Naive thymus-derived CD4-positive, alpha-beta T cell (primary cell): ENCODE data around the gene STRA6. TPM values are rescaled to one million over a fixed set of nuclear protein-coding genes. Genes with fewer than 3 reads are reported as not detected.

Experiments
- ATAC-seq: fragments of 150-1000 bp; cut with Tn5 transposase; 2 replicates; pipeline ENCODE4 v1.10.0; 2021; ENCODE audit warnings: mild to moderate bottlenecking, moderate library complexity
- CTCF ChIA-PET: fragments of 350-600 bp; sonication (Branson Sonifier 250); formaldehyde crosslinking; loops from one replicate; lab custom pipeline; 2021; ENCODE audit warnings: antibody characterized with exemption; lab: Charles Lee
- POLR2A ChIA-PET: fragments of 350-600 bp; sonication (Branson Sonifier 250); formaldehyde crosslinking; loops from one replicate; lab custom pipeline; 2021; ENCODE audit warnings: antibody characterized with exemption, inconsistent platforms; lab: Charles Lee
- DNase-seq, 9 donors: peaks; one replicate each; pipeline versions ENCODE4 v3.0.0 to v3.0.0-alpha.2; 2020 to 2022; ENCODE audit warnings: mixed read lengths in 1 of 9
- H3K27ac ChIP-seq: one replicate; pipeline ENCODE4 v1.7.0; 2013; ENCODE audit warnings: mild to moderate bottlenecking, low read depth, low read length, moderate library complexity
- H3K27me3 ChIP-seq, 2 donors: one replicate each; pipeline ENCODE4 v1.7.0; 2013; ENCODE audit warnings: low read length in 2 of 2, mild to moderate bottlenecking in 2 of 2, moderate library complexity in 2 of 2; ENCODE audit not compliant: control insufficient read depth in 2 of 2, insufficient read depth in 2 of 2
- H3K36me3 ChIP-seq, 3 experiments: 1 replicate in 2 of 3; 2 replicates in 1 of 3; pipeline ENCODE4 v1.7.0; 2013; ENCODE audit warnings: low read length in 3 of 3, mild to moderate bottlenecking in 3 of 3, moderate library complexity in 1 of 3; ENCODE audit not compliant: insufficient read depth in 3 of 3, control insufficient read depth in 2 of 3
- H3K4me1 ChIP-seq, 2 donors: one replicate each; pipeline ENCODE4 v1.7.0; 2013; ENCODE audit warnings: low read length in 2 of 2, mild to moderate bottlenecking in 2 of 2, moderate library complexity in 1 of 2; ENCODE audit not compliant: control insufficient read depth in 2 of 2, insufficient read depth in 2 of 2
- H3K4me3 ChIP-seq: 2 replicates; pipeline ENCODE4 v1.7.0; 2013; ENCODE audit warnings: mild to moderate bottlenecking, low read length
- H3K9me3 ChIP-seq, 3 experiments: 1 replicate in 2 of 3; 2 replicates in 1 of 3; pipeline ENCODE4 v1.7.0; 2013; ENCODE audit warnings: low read length in 3 of 3; ENCODE audit not compliant: control insufficient read depth in 2 of 3
- H3K27ac Mint-ChIP-seq, 9 donors: one replicate each; pipeline ENCODE4 v1.8.0; 2020 to 2022; ENCODE audit warnings: mixed read lengths in 9 of 9, mild to moderate bottlenecking in 8 of 9, moderate library complexity in 5 of 9, inconsistent platforms in 2 of 9
- H3K27me3 Mint-ChIP-seq, 5 donors: one replicate each; pipeline ENCODE4 v1.8.0; 2021 to 2022; ENCODE audit warnings: mixed read lengths in 5 of 5, mild to moderate bottlenecking in 1 of 5
- H3K36me3 Mint-ChIP-seq, 5 donors: one replicate each; pipeline ENCODE4 v1.8.0; 2020 to 2022; ENCODE audit warnings: mixed read lengths in 5 of 5, mild to moderate bottlenecking in 3 of 5, inconsistent platforms in 1 of 5
- H3K4me1 Mint-ChIP-seq, 7 donors: one replicate each; pipeline ENCODE4 v1.8.0; 2020 to 2022; ENCODE audit warnings: mixed read lengths in 7 of 7, mild to moderate bottlenecking in 3 of 7, inconsistent platforms in 1 of 7
- H3K4me3 Mint-ChIP-seq, 10 donors: one replicate each; pipeline ENCODE4 v1.8.0; 2020 to 2022; ENCODE audit warnings: mild to moderate bottlenecking in 10 of 10, mixed read lengths in 10 of 10, moderate library complexity in 6 of 10, inconsistent platforms in 2 of 10
- H3K9me3 Mint-ChIP-seq, 11 donors: one replicate each; pipeline ENCODE4 v1.8.0; 2020 to 2022; ENCODE audit warnings: mixed read lengths in 11 of 11, mild to moderate bottlenecking in 4 of 11, inconsistent platforms in 1 of 11, moderate library complexity in 1 of 11
- intact Hi-C, 2 donors: fragments of 100-400 bp; cut with micrococcal nuclease; formaldehyde crosslinking; loops; one replicate each; pipeline ENCODE4 v1.15.1; 2023
- polyA plus RNA-seq, 2 donors: library from polyadenylated mRNA; unstranded; fragments of 300-500 nt; fragmentation: Illumina TruSeq; gene quantifications; one replicate each; pipeline ENCODE4 v1.2.3, GENCODE V29; 2021
- total RNA-seq, 6 experiments: library from RNA in 5 of 6; stranded (reverse) in 5 of 6; gene quantifications; 1 replicate in 5 of 6; 2 replicates in 1 of 6; pipeline ENCODE4 v1.2.3 and lab custom pipeline; 2021 to 2026

STRA6 gene
- total and polyA plus RNA-seq, 7 experiments from 2014 or later: not detected

DNA sequence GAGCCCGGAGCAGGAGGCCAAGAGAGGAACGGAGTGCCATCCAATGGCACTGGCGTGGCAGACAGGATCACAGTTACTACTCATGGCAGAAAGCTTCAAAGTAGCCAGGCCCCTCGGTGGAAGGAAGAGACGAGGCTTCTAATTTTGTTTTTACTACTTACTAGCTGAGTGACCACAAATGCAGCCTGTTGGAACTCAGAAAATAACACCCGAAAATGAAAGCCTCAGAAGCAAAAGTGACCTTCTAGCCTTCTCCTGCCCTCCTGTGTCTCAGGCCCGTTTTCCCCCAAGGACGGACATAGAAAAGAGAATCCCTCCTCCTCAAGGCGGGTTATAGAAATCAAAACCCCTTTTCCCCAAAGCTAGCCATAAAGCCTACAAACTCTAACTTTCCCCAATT, 9.9 kb upstream of the STRA6 start:
- CTCF ChIA-PET: no interaction called here
- Mint-ChIP-seq H3K9me3 (peaks cover 0 to 4% (median 0%) of the 10 kb centered on the region in 11 donors), H3K4me1 (peaks cover 0 to 1% (median 0%) of the 10 kb centered on the region in 7 donors), H3K36me3 (peaks cover 0 to 3% (median 0%) of the 10 kb centered on the region in 5 donors), H3K27me3 (peaks cover 0 to 12% (median 5%) of the 10 kb centered on the region in 5 donors), H3K27ac (no peak overlapping the region), H3K4me3 (no peak overlapping the region)
- no peak for DNase-seq
- POLR2A ChIA-PET: no interaction called here
- no peak for ATAC-seq
- no peaks in the 10 kb centered on the region for H3K36me3 ChIP-seq
- no peak overlapping the region for H3K27ac ChIP-seq
- intact Hi-C loops: no loop called here
- no peaks in the 10 kb centered on the region for H3K9me3 ChIP-seq
- no peak overlapping the region for H3K4me3 ChIP-seq
- no peaks in the 10 kb centered on the region for H3K27me3 ChIP-seq
- H3K4me1 ChIP-seq: no peaks in the 10 kb centered on the region

DNA sequence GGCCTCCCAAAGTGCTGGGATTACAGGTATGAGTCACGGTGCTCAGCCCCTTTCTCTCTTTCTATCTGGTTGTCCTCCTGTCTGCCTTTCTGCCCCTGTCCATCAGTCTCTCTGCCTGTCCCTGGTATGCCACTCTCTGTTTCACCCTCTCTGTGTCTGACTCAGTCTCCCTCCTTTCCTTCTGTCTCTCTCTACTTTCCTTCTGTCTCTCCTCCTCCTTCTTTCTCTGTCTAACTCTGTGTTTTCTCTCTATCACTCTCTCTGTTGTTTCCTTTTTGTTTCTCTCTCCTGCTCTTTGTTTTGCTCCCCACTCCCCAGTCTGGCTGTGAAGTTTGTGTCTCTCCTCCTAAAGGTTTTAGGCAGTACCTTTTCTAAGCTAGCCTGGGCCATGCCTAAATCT, 9.1 kb upstream of the STRA6 start:
- DNase-seq: no peak
- Histone ChIP-seq H3K4me1 (no peaks in the 10 kb centered on the region), H3K36me3 (no peaks in the 10 kb centered on the region), H3K4me3 (no peak overlapping the region), H3K27ac (no peak overlapping the region), H3K9me3 (no peaks in the 10 kb centered on the region), H3K27me3 (no peaks in the 10 kb centered on the region)
- Mint-ChIP-seq H3K4me1 (peaks cover 0 to 1% (median 0%) of the 10 kb centered on the region in 7 donors), H3K36me3 (peaks cover 0 to 3% (median 0%) of the 10 kb centered on the region in 5 donors), H3K27me3 (peaks cover 4 to 20% (median 6%) of the 10 kb centered on the region in 5 donors), H3K27ac (no peak overlapping the region), H3K9me3 (peaks cover 0 to 4% (median 0%) of the 10 kb centered on the region in 11 donors), H3K4me3 (no peak overlapping the region)
- ChIA-PET POLR2A (no interaction called here), CTCF (no interaction called here)
- intact Hi-C loops: no loop called here
- no peak for ATAC-seq

DNA sequence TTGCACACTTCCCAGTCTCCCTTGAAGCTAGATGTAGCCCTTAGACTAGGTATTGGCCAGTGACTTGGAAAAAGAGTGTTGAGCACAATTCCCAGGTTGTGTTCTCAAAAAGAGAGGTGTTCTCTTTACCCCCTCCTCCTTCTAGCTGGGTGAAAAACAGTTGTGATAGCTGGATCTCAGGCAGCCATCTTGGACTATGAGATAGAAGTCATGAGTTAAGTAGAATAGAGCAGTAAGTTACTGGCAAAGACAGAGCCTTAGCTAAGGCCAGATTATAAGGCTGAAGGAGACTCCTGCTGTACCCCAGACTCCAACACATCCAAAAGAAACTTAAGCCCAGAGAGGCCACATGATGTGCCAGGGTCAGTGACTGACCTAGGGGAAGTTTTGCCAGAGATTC, 8.1 kb upstream of the STRA6 start:
- H3K4me1 Mint-ChIP-seq: peaks cover 0 to 3% (median 0%) of the 10 kb centered on the region in 7 donors
- DNase-seq (no peak), ATAC-seq (no peak)
- no peak overlapping the region for H3K4me3 Mint-ChIP-seq
- no peak overlapping the region for H3K27ac Mint-ChIP-seq
- no peak overlapping the region for H3K4me3 ChIP-seq
- ChIA-PET CTCF (no interaction called here), POLR2A (no interaction called here)
- H3K36me3 ChIP-seq: no peaks in the 10 kb centered on the region
- no peak overlapping the region for H3K27ac ChIP-seq
- H3K9me3 ChIP-seq: no peaks in the 10 kb centered on the region
- peaks cover 4 to 27% (median 6%) of the 10 kb centered on the region in 5 donors for H3K27me3 Mint-ChIP-seq
- no peaks in the 10 kb centered on the region for H3K27me3 ChIP-seq
- H3K9me3 Mint-ChIP-seq: peaks cover 0 to 4% (median 0%) of the 10 kb centered on the region in 11 donors
- no peaks in the 10 kb centered on the region for H3K4me1 ChIP-seq
- H3K36me3 Mint-ChIP-seq: peaks cover 0 to 3% (median 0%) of the 10 kb centered on the region in 5 donors
- intact Hi-C loops: no loop called here

DNA sequence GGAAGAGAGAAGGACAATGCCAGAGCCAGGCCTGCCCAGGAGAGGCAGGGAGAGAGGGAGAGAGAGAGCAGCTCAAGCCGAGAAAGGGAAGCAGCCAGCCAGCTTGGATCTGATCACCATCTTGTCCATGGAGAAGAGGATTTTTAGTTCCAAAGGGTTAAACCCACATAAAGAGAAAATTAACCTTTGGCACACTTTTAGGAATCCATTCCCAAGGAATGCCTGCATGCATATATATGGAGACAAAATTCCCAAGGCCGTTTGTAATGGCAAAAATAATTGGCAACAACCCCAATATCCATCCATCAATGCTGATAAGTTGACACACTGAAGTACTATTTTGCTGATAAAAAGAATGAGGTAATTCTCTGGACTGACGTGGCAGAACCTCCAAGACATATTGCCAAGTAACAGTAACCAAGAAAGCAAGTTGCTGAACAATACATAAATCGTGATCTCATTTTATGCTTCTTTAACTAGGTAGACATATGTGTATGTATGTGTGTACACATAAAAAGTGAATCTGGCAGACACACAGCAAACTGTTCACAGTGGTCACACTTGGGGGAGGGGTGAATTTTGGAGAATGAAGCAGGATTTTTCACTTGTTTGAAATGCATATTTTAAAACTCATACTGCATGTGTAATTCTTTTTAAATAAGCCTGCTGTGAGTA, 7.5 kb upstream of the STRA6 start:
- Histone ChIP-seq H3K27ac (no peak overlapping the region), H3K36me3 (no peaks in the 10 kb centered on the region), H3K4me3 (no peak overlapping the region), H3K4me1 (no peaks in the 10 kb centered on the region), H3K9me3 (no peaks in the 10 kb centered on the region), H3K27me3 (no peaks in the 10 kb centered on the region)
- DNase-seq: no peak
- ATAC-seq: no peak
- peaks cover 0 to 3% (median 0%) of the 10 kb centered on the region in 5 donors for H3K36me3 Mint-ChIP-seq
- no peak overlapping the region for H3K27ac Mint-ChIP-seq
- intact Hi-C loops: no loop called here
- peaks cover 0 to 3% (median 0%) of the 10 kb centered on the region in 7 donors for H3K4me1 Mint-ChIP-seq
- CTCF ChIA-PET: no interaction called here
- peaks cover 0 to 4% (median 0%) of the 10 kb centered on the region in 11 donors for H3K9me3 Mint-ChIP-seq
- no peak overlapping the region for H3K4me3 Mint-ChIP-seq
- POLR2A ChIA-PET: no interaction called here
- peaks cover 4 to 27% (median 6%) of the 10 kb centered on the region in 5 donors for H3K27me3 Mint-ChIP-seq

DNA sequence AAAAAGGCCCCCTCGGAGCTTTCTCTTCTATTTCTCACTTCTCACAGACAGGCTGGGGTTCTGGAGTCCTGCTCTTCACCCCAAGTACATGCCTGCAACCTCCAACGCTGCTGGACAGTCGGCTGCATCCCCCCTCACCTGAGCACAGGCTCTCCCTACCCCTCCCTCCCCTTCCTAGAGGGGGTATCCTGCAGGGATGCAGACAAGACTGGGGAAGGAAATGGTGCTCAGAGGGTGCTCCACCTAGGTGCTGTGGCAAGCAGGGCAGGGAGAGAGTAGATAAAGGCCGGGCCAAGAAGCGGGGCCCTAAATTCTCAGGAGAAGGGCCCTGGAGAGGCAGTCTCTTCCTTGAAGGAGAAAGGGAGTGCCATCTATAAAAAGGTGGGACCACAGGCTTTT, 7.0 kb upstream of the STRA6 start:
- Histone ChIP-seq H3K4me3 (no peak overlapping the region), H3K27ac (no peak overlapping the region), H3K9me3 (no peaks in the 10 kb centered on the region), H3K27me3 (no peaks in the 10 kb centered on the region), H3K36me3 (no peaks in the 10 kb centered on the region), H3K4me1 (no peaks in the 10 kb centered on the region)
- H3K9me3 Mint-ChIP-seq: peaks cover 0 to 4% (median 0%) of the 10 kb centered on the region in 11 donors
- ATAC-seq (no peak), DNase-seq (no peak)
- H3K27me3 Mint-ChIP-seq: peaks cover 4 to 27% (median 6%) of the 10 kb centered on the region in 5 donors
- intact Hi-C loops: no loop called here
- peaks cover 0 to 5% (median 0%) of the 10 kb centered on the region in 7 donors for H3K4me1 Mint-ChIP-seq
- ChIA-PET POLR2A (no interaction called here), CTCF (no interaction called here)
- peaks cover 0 to 3% (median 0%) of the 10 kb centered on the region in 5 donors for H3K36me3 Mint-ChIP-seq
- no peak overlapping the region for H3K4me3 Mint-ChIP-seq
- no peak overlapping the region for H3K27ac Mint-ChIP-seq

DNA sequence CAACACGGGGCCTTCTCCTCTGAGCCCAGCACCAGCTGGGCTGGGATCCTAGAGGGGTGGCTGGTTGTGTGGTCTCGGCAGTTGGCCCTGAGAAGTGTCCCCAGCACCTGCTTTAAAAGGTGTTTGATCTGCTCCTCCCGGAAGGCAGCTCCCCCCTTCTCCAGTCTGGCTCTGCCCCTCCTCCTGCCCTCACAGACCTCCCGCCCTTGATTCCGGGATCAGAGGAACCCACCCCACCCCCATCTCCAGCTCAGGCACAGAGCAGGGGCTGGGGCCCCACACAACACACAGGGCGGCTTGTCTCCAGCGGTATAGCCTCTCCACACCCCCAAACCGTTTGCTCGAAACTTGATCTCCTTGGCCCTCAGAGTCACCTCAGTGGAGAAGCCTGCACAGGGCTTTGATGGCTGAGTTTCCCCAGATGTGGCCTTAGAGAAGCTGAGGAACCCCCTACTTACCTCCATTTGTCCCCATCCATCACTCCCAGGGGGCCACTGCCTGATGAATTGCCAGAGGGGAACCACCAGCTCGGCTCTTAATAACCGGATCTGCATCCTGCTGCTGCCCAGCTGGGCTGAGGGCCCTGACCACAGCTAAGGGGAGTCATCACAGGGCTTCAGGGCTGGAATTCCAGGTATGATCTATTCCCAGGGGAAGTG, 6.4 kb upstream of the STRA6 start:
- ATAC-seq (no peak), DNase-seq (no peak)
- Histone ChIP-seq H3K4me3 (no peak overlapping the region), H3K27me3 (no peaks in the 10 kb centered on the region), H3K9me3 (no peaks in the 10 kb centered on the region), H3K27ac (no peak overlapping the region), H3K36me3 (no peaks in the 10 kb centered on the region), H3K4me1 (no peaks in the 10 kb centered on the region)
- peaks cover 4 to 27% (median 6%) of the 10 kb centered on the region in 5 donors for H3K27me3 Mint-ChIP-seq
- no peak overlapping the region for H3K27ac Mint-ChIP-seq
- H3K9me3 Mint-ChIP-seq: peaks cover 0 to 4% (median 0%) of the 10 kb centered on the region in 11 donors
- intact Hi-C loops: no loop called here
- ChIA-PET POLR2A (no interaction called here), CTCF (no interaction called here)
- peaks cover 0 to 3% (median 0%) of the 10 kb centered on the region in 5 donors for H3K36me3 Mint-ChIP-seq
- H3K4me3 Mint-ChIP-seq: no peak overlapping the region
- peaks cover 0 to 5% (median 0%) of the 10 kb centered on the region in 7 donors for H3K4me1 Mint-ChIP-seq
